Common myeloid progenitor, CD34-positive (primary cell): ENCODE results near the gene PLXNA4.

Source experiments
- CTCF ChIA-PET: fragments of 350-600 bp; sonication (Branson Sonifier 250); formaldehyde crosslinking; loops from one replicate; lab custom pipeline; 2021; ENCODE audit warnings: antibody characterized with exemption; lab: Charles Lee
- POLR2A ChIA-PET: fragments of 350-600 bp; sonication (Branson Sonifier 250); formaldehyde crosslinking; loops from one replicate; lab custom pipeline; 2021; ENCODE audit warnings: antibody characterized with exemption; lab: Charles Lee
- DNase-seq, 3 donors: peaks; one replicate each; pipeline versions ENCODE4 v3.0.0 to v3.0.0-alpha.2; 2013
- H3K27ac ChIP-seq, 2 experiments: 1 replicate in 1 of 2; 2 replicates in 1 of 2; pipeline ENCODE4 v1.7.0; 2013; ENCODE audit warnings: inconsistent platforms in 2 of 2, low read length in 2 of 2, mild to moderate bottlenecking in 2 of 2, low read depth in 1 of 2, moderate library complexity in 1 of 2; ENCODE audit not compliant: severe bottlenecking in 2 of 2, insufficient read depth in 1 of 2, poor library complexity in 1 of 2
- H3K27me3 ChIP-seq, 5 experiments: replicated peaks in 2 of 5; 1 replicate in 3 of 5; 2 replicates in 2 of 5; pipeline versions ENCODE4 v1.6.1 to v1.7.0; 2013; ENCODE audit warnings: low read length in 4 of 5, mild to moderate bottlenecking in 2 of 5, moderate library complexity in 2 of 5, inconsistent platforms in 1 of 5; ENCODE audit not compliant: insufficient read depth in 5 of 5, control insufficient read depth in 4 of 5
- H3K36me3 ChIP-seq, 4 experiments: 1 replicate in 2 of 4; 2 replicates in 2 of 4; pipeline versions ENCODE4 v1.6.1 to v1.7.0; 2013; ENCODE audit warnings: low read length in 3 of 4, control low read depth in 1 of 4, mild to moderate bottlenecking in 1 of 4; ENCODE audit not compliant: control insufficient read depth in 4 of 4, insufficient read depth in 4 of 4
- H3K4me1 ChIP-seq, 4 experiments: 1 replicate in 3 of 4; 2 replicates in 1 of 4; pipeline versions ENCODE4 v1.6.1 to v1.7.1; 2013; ENCODE audit warnings: low read length in 3 of 4, mild to moderate bottlenecking in 3 of 4, control low read depth in 1 of 4, inconsistent platforms in 1 of 4, moderate library complexity in 1 of 4; ENCODE audit not compliant: control insufficient read depth in 4 of 4, insufficient read depth in 4 of 4; ENCODE audit errors: control extremely low read depth in 1 of 4
- H3K4me3 ChIP-seq, 7 experiments: 1 replicate in 4 of 7; 2 replicates in 3 of 7; pipeline versions ENCODE4 v1.5.1 to v1.7.0; 2013; ENCODE audit warnings: mild to moderate bottlenecking in 7 of 7, low read length in 6 of 7, moderate library complexity in 6 of 7, inconsistent platforms in 2 of 7, low read depth in 2 of 7, control low read depth in 1 of 7; ENCODE audit not compliant: insufficient read depth in 4 of 7, control insufficient read depth in 1 of 7; ENCODE audit errors: extremely low read depth in 1 of 7
- H3K9me3 ChIP-seq, 5 experiments: 1 replicate in 4 of 5; 2 replicates in 1 of 5; pipeline versions ENCODE4 v1.6.1 to v1.7.1; 2013; ENCODE audit warnings: low read length in 4 of 5, mild to moderate bottlenecking in 2 of 5, inconsistent platforms in 1 of 5, low read depth in 1 of 5, moderate library complexity in 1 of 5; ENCODE audit not compliant: control insufficient read depth in 4 of 5, insufficient read depth in 2 of 5; ENCODE audit errors: control extremely low read depth in 1 of 5
- WGBS: methylation state at CpG from one replicate; pipeline ENCODE4 v1.1.5; 2013; ENCODE audit not compliant: insufficient coverage; 5-methylcytosine and 5-hydroxymethylcytosine counted together

PLXNA4 gene

GRCh38 chr7:132434041-132434440 is 142.2 kb downstream of the PLXNA4 start:
- Histone ChIP-seq H3K9me3 (no peaks in the 10 kb centered on the region), H3K27me3 (no peaks in the 10 kb centered on the region), H3K4me1 (peaks cover 2 to 95% (median 71%) of the 10 kb centered on the region in 4 experiments), H3K4me3 (no peak overlapping the region), H3K36me3 (no peaks in the 10 kb centered on the region), H3K27ac (no peak overlapping the region)
- ChIA-PET CTCF (interaction anchor here (1.3 kb wide), 1 partner anchor 19 kb away, joined by 5 read pairs; no protein-coding TSS in a partner anchor), POLR2A (no interaction called here)
- WGBS: 97% methylated on average over 5 of the region's 7 CpGs
- no peak for DNase-seq

DNA sequence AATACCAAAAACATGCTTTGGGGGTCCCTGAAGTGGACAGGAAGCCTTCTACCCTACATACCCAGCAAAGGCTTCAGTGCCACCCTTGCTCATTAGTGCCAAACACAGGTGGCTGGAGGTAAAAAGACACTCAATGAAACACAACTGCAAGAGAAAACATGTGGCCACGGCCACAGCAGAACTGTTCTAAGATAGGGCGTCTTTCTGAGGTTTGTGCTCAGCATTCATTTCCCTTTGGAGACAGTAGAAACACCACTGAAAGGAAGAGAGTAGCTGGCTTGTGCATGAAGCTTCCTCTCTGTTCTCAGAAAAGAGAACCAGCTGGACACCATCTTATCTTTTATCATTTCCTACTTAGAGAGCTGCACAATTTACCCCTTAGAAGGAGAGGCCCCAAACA is 143.0 kb downstream of the PLXNA4 start:
- ChIA-PET CTCF (interaction anchor here (1.3 kb wide), 1 partner anchor 20 kb away, joined by 5 read pairs; no protein-coding TSS in a partner anchor), POLR2A (no interaction called here)
- H3K4me1 ChIP-seq: peaks cover 2 to 88% (median 70%) of the 10 kb centered on the region in 4 experiments
- WGBS: 0% methylated on average over 2 of the region's 2 CpGs
- no peak overlapping the region for H3K4me3 ChIP-seq
- H3K9me3 ChIP-seq: no peaks in the 10 kb centered on the region
- H3K27me3 ChIP-seq: no peaks in the 10 kb centered on the region
- H3K27ac ChIP-seq: no peak overlapping the region
- peak in 2 of 3 donors; percentile 57 to 69 for DNase-seq
- H3K36me3 ChIP-seq: no peaks in the 10 kb centered on the region

GRCh38 chr7:132430861-132431822 is 145.1 kb downstream of the PLXNA4 start:
- Histone ChIP-seq H3K4me3 (peak overlapping the region in 1 of 7 experiments; percentile 1), H3K4me1 (peaks cover 2 to 82% (median 51%) of the 10 kb centered on the region in 4 experiments), H3K36me3 (no peaks in the 10 kb centered on the region), H3K27ac (no peak overlapping the region), H3K9me3 (no peaks in the 10 kb centered on the region), H3K27me3 (no peaks in the 10 kb centered on the region)
- WGBS: 81% methylated on average over 6 of the region's 13 CpGs
- CTCF ChIA-PET: interaction anchor here (0.7 kb wide), 1 partner anchor 12 kb away, joined by 5 read pairs; no protein-coding TSS in a partner anchor
- DNase-seq: peak; percentile 58 to 87 (median 86)
- POLR2A ChIA-PET: no interaction called here

DNA sequence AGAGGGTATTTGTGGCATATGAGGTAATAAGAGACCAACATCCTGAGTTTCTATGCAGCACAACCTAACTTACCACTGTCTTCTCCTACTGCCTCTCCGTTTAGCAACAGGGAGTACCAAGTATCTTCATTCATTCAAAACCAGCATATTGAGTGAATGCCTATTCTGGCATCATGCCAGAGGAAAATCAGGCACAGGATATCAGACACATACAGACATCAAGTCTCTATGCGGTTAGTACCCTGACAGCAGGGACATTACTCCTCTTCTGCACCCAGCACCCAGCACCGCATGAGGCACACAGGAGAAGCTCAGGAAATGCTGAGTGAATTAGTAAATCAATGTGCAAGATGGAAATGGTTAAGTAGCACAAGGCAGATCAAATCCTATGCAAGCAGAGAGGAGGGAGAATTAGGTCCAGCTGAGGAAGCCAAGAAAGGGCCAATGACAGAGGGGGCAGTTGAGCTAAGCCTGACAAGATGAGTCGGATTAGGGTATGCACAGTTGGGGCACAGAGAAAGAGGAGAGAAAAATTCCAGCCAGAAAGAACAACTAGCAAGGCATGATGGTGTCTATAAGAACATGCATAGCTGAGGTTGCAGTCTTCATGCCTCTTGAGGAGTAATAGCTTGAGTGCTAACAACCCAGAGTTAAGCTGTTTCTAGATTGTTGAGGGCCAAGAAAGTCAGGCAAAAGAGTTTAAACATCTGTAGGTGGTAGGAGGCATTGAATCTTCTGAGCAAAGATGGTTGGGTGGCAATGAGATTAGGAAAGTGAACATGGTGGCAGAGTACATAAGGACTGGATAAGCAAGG is 146.0 kb downstream of the PLXNA4 start:
- Histone ChIP-seq H3K36me3 (no peaks in the 10 kb centered on the region), H3K27me3 (no peaks in the 10 kb centered on the region), H3K9me3 (no peaks in the 10 kb centered on the region), H3K4me3 (no peak overlapping the region), H3K4me1 (peaks cover 2 to 82% (median 44%) of the 10 kb centered on the region in 4 experiments), H3K27ac (no peak overlapping the region)
- WGBS: 97% methylated on average over 3 of the region's 4 CpGs
- POLR2A ChIA-PET: interaction anchor here (0.6 kb wide), 2 partner anchors 37 to 1401 kb away, joined by 3 to 5 read pairs; no protein-coding TSS in a partner anchor
- no peak for DNase-seq
- CTCF ChIA-PET: interaction anchor here (1.3 kb wide), 1 partner anchor 9 kb away, joined by 3 read pairs; no protein-coding TSS in a partner anchor

DNA sequence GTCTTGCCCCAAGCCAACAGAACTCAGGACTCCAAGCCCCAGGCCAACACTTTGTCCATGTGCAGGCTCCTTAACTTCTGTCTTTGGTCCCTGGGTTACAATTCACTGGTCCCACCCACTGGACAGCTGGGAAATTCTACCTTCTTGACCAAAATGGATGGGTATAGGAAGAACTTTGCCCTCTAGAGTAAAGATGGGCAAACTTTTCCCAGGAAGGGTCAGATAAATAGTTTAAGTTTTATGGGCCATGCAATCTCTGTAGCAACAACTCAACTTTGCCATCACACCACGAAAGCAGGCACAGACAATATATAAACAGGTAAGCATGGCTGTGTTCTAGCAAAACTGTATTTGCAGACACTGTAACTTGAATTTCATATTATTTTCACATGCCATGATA is 147.1 kb downstream of the PLXNA4 start:
- Histone ChIP-seq H3K27me3 (no peaks in the 10 kb centered on the region), H3K36me3 (no peaks in the 10 kb centered on the region), H3K4me1 (peaks cover 2 to 75% (median 34%) of the 10 kb centered on the region in 4 experiments), H3K27ac (no peak overlapping the region), H3K4me3 (no peak overlapping the region), H3K9me3 (no peaks in the 10 kb centered on the region)
- CTCF ChIA-PET: interaction anchor here (0.8 to 1.3 kb wide), 3 partner anchors 10 to 14 kb away, joined by 3 read pairs; no protein-coding TSS in a partner anchor
- POLR2A ChIA-PET: no interaction called here
- no CpG with 5 or more reads among the region's 1 CpG for WGBS
- DNase-seq: no peak

- CTCF ChIA-PET: interaction anchor here (0.8 to 1.1 kb wide), 2 partner anchors 9 to 13 kb away, joined by 3 read pairs; no protein-coding TSS in a partner anchor
- Histone ChIP-seq H3K27ac (no peak overlapping the region), H3K9me3 (no peaks in the 10 kb centered on the region), H3K27me3 (no peaks in the 10 kb centered on the region), H3K4me3 (no peak overlapping the region), H3K36me3 (no peaks in the 10 kb centered on the region), H3K4me1 (peaks cover 2 to 67% (median 26%) of the 10 kb centered on the region in 4 experiments)
- no peak for DNase-seq
- POLR2A ChIA-PET: no interaction called here
- WGBS: 90% methylated on average over 10 of the region's 12 CpGs
These were observed 147.9 kb downstream of the PLXNA4 start for GRCh38 chr7:132428247-132428919.
